ENCODE results near the gene NDUFAB1. TPM values are rescaled to one million over a fixed set of nuclear protein-coding genes. Genes with fewer than 3 reads are reported as not detected.

NDUFAB1 gene
- total RNA-seq, 2 experiments from 2014 or later, result 100 to 105 TPM

DNA sequence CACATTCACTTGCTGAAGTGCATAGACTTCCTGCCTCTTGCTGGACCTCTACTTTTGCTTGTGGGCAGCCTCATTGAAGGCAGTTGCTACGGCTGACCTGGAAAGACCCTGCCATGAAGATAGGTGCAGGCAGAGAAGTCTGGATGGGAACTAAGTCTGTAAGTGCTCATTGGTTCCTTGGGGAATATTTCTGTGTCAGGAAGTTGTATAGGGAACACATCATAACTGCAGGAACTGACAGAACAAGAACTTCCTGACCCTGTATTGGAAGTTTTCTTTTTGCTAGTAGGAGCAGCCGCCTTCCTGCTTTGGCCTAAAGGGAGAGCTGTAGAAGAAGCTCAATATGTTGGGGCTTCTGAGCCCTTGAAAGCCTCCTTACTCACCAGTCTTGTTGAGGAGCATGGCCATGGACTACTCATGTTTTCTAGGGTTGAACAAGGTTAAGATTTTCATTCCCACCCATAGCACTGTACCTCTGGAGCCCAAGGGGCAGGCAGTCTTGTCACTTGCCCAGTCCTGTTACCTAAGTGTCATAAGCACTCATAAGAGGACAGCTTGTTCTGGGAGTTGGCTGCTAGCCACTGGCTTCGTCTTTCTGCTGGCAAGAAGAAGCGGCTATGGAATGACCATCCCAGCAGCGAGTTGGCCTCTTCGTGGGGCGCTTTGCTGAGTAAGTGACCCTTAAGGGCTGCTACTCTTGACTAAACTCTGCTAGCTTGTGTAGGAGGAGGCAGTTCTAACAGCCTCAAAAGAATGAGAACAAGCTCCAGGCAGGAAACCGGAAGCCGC lies 31.3 kb downstream of the NDUFAB1 start:
- peaks cover 8% of the 10 kb centered on the region for H3K4me1 Mint-ChIP-seq (ENCODE audit: low read depth)
- ATAC-seq (no peak), DNase-seq (no peak)
- no peak overlapping the region for H3K27ac Mint-ChIP-seq
- peaks cover 55% of the 10 kb centered on the region for H3K36me3 Mint-ChIP-seq (ENCODE audit: low read depth)
- H3K9me3 Mint-ChIP-seq (ENCODE audit: insufficient read depth), result no peaks in the 10 kb centered on the region
- no peak overlapping the region for H3K4me3 Mint-ChIP-seq
- H3K27me3 Mint-ChIP-seq (ENCODE audit: low read depth), result no peaks in the 10 kb centered on the region
- CTCF ChIA-PET, result interaction anchor here (0.8 to 1.2 kb wide), 2 partner anchors 12 to 131 kb away, joined by 3 read pairs; no protein-coding TSS in a partner anchor
- POLR2A ChIA-PET, result no interaction called here

DNA sequence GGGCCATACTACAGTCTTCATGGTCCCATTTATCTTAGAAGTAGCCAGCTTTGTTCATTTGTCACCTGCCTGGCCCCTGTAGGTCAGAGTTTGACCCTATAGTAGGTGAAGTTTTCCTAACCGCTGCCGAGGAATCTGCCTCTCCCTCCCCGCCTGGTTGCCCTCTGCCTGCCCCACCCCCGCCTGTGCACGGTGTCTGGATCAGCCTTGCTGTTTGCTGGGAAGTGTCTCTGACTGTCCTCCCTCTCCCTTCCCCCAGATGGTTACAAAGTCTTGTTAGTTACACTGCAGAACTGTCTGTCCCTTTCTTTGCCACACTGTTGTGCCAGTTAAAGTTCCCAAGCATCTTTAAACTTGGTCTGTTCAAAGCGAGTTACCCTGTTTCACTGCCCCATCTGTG lies 32.9 kb downstream of the NDUFAB1 start:
- POLR2A ChIA-PET, result no interaction called here

DNA sequence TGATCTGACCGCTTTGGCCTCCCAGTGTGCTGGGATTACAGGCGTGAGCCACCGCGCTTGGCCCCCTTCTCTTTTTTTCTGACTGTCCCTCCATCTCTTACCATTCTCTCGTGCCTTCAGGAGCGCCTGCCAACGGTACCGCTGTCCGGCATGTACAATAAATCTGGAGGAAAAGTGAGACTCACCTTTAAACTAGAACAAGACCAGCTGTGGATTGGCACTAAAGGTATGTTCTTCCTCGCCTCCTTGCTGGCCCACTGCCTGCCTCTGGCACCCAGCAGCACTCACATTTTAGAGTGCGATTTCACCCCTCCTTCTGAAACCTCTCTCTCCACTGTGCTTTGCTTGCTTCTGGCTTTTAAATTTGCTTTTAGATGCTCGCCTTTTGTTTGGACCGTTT lies 33.6 kb downstream of the NDUFAB1 start:
- ATAC-seq (no peak), DNase-seq (no peak)
- H3K36me3 Mint-ChIP-seq (ENCODE audit: low read depth), result peaks cover 51% of the 10 kb centered on the region
- CTCF ChIA-PET, result interaction anchor here (1.3 kb wide), 1 partner anchor 34 kb away, joined by 3 read pairs; no protein-coding TSS in a partner anchor
- POLR2A ChIA-PET, result interaction anchor here (2.1 kb wide), 1 partner anchor 34 kb away, joined by 5 read pairs; no protein-coding TSS in a partner anchor
- no peak overlapping the region for H3K4me3 Mint-ChIP-seq
- H3K4me1 Mint-ChIP-seq (ENCODE audit: low read depth), result peaks cover 21% of the 10 kb centered on the region
- H3K27ac Mint-ChIP-seq, result no peak overlapping the region
- no peaks in the 10 kb centered on the region for H3K9me3 Mint-ChIP-seq (ENCODE audit: insufficient read depth)
- H3K27me3 Mint-ChIP-seq (ENCODE audit: low read depth), result no peaks in the 10 kb centered on the region

More for the DNA sequence above, 32.9 kb downstream of the NDUFAB1 start:
- no peak for DNase-seq
- H3K27me3 Mint-ChIP-seq (ENCODE audit: low read depth), result no peaks in the 10 kb centered on the region
- H3K36me3 Mint-ChIP-seq (ENCODE audit: low read depth), result peaks cover 54% of the 10 kb centered on the region
- peaks cover 21% of the 10 kb centered on the region for H3K4me1 Mint-ChIP-seq (ENCODE audit: low read depth)
- ATAC-seq, result no peak
- H3K4me3 Mint-ChIP-seq, result no peak overlapping the region
- H3K27ac Mint-ChIP-seq, result no peak overlapping the region
- CTCF ChIA-PET, result no interaction called here
- no peaks in the 10 kb centered on the region for H3K9me3 Mint-ChIP-seq (ENCODE audit: insufficient read depth)

DNA sequence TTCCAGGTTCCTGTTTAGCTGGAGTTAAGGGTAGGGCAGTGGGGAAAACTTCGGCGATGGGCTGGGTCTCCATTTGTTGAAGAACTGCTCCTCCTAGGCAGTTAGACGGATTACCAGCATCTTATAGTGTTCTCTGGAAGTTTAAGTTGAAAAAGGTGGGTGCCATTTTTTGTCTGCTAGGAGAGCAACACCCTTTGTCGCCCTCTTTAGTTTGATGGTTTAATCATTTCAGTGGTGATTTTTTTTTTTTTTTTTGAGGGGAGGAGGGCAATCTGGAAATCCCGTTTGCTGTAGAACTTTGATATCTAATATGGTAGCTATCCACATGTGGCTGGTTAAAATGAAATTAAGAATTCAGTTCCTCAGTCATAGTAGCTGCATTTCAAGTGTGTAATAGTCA lies 34.5 kb downstream of the NDUFAB1 start:
- ChIA-PET POLR2A (interaction anchor here (2.1 kb wide), 1 partner anchor 35 kb away, joined by 5 read pairs; no protein-coding TSS in a partner anchor), CTCF (interaction anchor here (1.2 to 1.3 kb wide), 2 partner anchors 22 to 35 kb away, joined by 3 to 4 read pairs; no protein-coding TSS in a partner anchor)
- H3K4me3 Mint-ChIP-seq, result no peak overlapping the region
- no peak for DNase-seq
- ATAC-seq, result no peak
- peaks cover 45% of the 10 kb centered on the region for H3K36me3 Mint-ChIP-seq (ENCODE audit: low read depth)
- no peaks in the 10 kb centered on the region for H3K9me3 Mint-ChIP-seq (ENCODE audit: insufficient read depth)
- no peaks in the 10 kb centered on the region for H3K27me3 Mint-ChIP-seq (ENCODE audit: low read depth)
- no peak overlapping the region for H3K27ac Mint-ChIP-seq
- H3K4me1 Mint-ChIP-seq (ENCODE audit: low read depth), result peaks cover 26% of the 10 kb centered on the region

DNA sequence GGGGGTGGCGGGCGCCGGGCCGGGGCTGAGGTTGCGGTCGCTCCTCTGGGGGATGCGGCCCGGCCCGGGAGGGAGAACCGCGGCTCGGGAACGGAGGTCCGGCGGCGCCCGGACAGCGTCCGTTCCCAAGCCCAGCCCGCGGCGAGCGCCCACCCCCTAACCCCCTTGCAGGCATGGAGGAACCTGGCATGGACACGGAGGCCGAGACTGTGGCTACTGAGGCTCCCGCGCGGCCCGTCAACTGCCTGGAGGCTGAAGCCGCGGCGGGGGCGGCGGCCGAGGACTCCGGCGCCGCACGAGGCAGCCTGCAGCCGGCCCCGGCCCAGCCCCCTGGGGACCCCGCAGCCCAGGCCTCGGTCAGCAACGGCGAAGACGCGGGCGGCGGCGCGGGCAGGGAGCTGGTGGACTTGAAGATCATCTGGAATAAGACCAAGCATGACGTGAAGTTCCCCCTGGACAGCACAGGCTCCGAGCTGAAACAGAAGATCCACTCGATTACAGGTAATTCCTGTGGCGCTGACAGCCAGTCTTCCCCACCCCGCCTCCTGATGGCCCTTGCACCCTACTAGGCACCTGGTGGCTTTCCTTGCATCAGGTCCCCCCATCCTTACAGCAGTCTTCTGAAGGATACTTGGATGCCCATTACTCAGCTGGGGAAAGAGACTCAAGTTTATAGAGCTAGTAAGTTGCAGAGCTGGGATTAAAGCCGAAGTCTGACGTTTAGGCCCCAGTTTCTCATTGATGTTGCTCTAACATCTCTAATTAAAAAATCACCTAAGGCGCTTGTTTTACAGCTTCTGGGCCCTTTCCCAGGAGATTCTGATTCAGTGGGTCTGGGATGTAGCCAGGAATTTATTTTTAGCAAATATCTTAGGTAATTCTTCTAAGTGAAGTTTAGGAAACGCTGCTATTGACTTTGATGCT lies 38.1 kb downstream of the NDUFAB1 start:
- Mint-ChIP-seq H3K4me1 (ENCODE audit: low read depth) (peaks cover 35% of the 10 kb centered on the region), H3K4me3 (peak overlapping the region; percentile 95), H3K36me3 (ENCODE audit: low read depth) (peaks cover 29% of the 10 kb centered on the region), H3K27ac (peak overlapping the region; percentile 94), H3K27me3 (ENCODE audit: low read depth) (no peaks in the 10 kb centered on the region), H3K9me3 (ENCODE audit: insufficient read depth) (no peaks in the 10 kb centered on the region)
- POLR2A ChIA-PET, result interaction anchor here (0.6 to 1.5 kb wide), 8 partner anchors 11 to 122 kb away, joined by 3 to 4 read pairs (median 3); partner anchors contain the start of genes GGA2 and NDUFAB1
- ATAC-seq, result no peak
- CTCF ChIA-PET, result interaction anchor here (1.0 to 2.4 kb wide), 9 partner anchors 17 to 122 kb away, joined by 3 to 12 read pairs (median 4); no protein-coding TSS in a partner anchor
- DNase-seq, result peak; percentile 34

DNA sequence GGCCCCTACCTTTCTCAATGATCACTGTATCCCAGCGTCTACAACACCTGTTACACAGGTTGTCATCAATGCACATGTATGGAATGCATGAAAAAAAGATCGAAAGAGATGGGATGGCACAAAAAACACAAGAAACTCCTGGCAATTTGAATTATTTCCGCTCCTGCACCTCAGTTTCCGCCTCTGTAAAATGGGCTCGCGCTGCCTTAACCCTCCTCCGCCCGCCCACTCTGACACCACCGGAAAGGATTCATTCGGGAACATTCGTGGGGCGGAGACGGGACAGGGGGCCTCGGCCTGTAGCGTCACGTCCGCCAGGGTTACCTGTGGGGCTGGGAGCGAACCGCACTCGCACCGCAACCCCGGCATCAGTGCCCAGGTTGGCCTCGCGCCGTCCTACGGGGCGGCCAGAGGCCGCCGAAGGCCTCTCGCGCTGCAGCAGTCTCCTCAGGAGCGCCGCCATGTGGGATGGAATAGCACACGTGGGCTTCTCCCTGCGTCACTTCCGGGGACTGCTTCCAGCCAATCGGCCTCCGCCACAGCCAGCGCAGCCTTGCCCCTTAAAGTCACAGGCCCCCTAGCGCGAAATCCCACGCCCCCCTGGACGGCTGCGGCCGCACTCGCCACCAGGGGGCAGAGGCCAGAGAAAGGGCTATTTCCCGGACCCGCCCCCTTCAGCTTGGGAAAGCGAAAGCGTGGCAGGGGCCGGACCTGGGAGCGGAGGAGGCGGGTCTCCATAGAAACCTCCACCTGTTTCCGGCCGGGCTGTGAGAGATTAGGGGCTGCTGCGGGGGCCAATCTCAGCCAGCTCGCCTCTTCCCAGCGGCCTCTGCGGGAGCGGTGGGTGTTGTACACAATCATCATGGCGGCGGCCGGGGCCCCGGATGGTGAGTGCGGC lies 39.0 kb downstream of the NDUFAB1 start, which contains the start of the genes EARS2 and UBFD1:
TSS of gene EARS2 (minus strand) at position 470 of the 898 bp plus-strand sequence. CDS start at position 463, 7 bp downstream.
TSS of gene UBFD1 (plus strand) at position 847 of the 898 bp plus-strand sequence. CDS start at position 863, 16 bp downstream.
- Mint-ChIP-seq H3K4me3 (peak within 1 kb of the TSS; percentile 95), H3K4me1 (ENCODE audit: low read depth) (peaks cover 35% of the 10 kb centered on the region), H3K27me3 (ENCODE audit: low read depth) (no peaks in the 10 kb centered on the region), H3K9me3 (ENCODE audit: insufficient read depth) (no peaks in the 10 kb centered on the region), H3K27ac (peak within 1 kb of the TSS; percentile 94), H3K36me3 (ENCODE audit: low read depth) (peaks cover 22% of the 10 kb centered on the region)
- peak; percentile 98 for DNase-seq
- CTCF ChIA-PET, result interaction anchor here (1.0 to 2.4 kb wide), 6 partner anchors 18 to 121 kb away, joined by 3 to 12 read pairs (median 4); no protein-coding TSS in a partner anchor
- POLR2A ChIA-PET, result interaction anchor here (0.6 to 1.5 kb wide), 6 partner anchors 23 to 123 kb away, joined by 3 read pairs; partner anchors contain the start of genes GGA2 and NDUFAB1
- peak; percentile 92 for ATAC-seq

DNA sequence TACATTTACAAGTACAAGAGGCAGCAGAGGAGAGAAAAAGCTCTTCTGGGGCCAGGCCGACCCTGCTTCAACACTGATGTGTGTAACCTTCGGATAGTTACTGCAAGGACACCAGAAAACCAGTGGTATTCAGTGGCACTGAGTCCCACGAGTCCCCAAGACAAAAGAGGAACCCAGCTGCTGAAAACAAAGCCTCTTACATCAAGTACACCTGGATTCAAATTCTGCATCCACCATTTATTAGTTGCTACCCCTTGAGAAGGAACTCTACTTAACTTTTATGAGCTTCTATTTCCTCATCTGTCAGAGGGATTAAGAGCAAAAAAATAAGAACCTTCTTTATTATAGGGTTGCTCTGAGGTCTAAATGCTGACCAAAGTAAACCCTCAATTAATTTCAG lies 41.6 kb downstream of the NDUFAB1 start:
- Mint-ChIP-seq H3K4me3 (no peak overlapping the region), H3K27ac (no peak overlapping the region), H3K4me1 (ENCODE audit: low read depth) (peaks cover 27% of the 10 kb centered on the region), H3K27me3 (ENCODE audit: low read depth) (no peaks in the 10 kb centered on the region), H3K9me3 (ENCODE audit: insufficient read depth) (no peaks in the 10 kb centered on the region), H3K36me3 (ENCODE audit: low read depth) (peaks cover 21% of the 10 kb centered on the region)
- ChIA-PET CTCF (interaction anchor here (0.7 to 2.1 kb wide), 4 partner anchors 10 to 119 kb away, joined by 3 to 13 read pairs (median 6); partner anchors contain the start of gene NDUFAB1), POLR2A (interaction anchor here (0.7 kb wide), 1 partner anchor 1590 kb away, joined by 3 read pairs; no protein-coding TSS in a partner anchor)
- DNase-seq (no peak), ATAC-seq (no peak)

DNA sequence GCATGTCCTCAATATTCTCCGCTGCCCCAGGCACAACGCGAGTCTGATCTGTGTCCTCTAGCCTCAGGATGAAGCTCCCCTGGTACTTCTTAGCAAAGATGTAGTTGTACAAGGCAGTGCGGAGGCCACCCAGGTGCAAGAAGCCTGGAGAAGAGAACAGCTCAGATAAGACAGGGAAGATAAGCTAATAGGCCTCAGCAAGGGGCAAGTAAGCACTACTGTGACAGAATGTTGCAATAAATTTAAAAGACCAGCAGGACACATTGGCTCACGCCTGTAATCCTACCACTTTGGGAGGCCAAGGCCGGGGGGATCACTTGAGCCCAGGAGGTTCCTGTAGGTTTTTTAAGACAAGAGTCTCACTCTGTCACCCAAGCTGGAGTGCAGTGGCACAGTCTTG lies 44.0 kb downstream of the NDUFAB1 start:
- Mint-ChIP-seq H3K4me1 (ENCODE audit: low read depth) (peaks cover 17% of the 10 kb centered on the region), H3K27me3 (ENCODE audit: low read depth) (no peaks in the 10 kb centered on the region), H3K4me3 (no peak overlapping the region), H3K9me3 (ENCODE audit: insufficient read depth) (no peaks in the 10 kb centered on the region), H3K36me3 (ENCODE audit: low read depth) (peaks cover 24% of the 10 kb centered on the region), H3K27ac (no peak overlapping the region)
- POLR2A ChIA-PET, result no interaction called here
- ATAC-seq (no peak), DNase-seq (no peak)
- CTCF ChIA-PET, result no interaction called here

DNA sequence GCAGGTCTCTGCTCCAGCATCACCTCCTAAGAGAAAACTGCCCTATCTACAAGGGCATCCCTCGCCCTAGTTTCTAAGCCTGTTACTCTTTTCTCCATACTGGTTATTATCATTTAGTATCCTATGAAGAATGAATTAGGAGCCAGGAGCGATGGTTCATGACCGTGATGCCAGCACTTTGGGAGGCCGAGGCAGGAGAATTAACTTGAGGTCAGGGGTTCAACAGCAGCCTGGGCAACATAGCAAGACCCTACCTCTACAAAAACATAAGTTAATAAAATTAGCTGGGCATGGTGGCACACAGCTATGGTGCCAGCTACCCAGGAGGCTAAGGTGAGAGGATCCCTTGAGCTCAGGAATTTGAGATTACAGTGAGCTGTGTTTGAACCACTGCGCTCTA lies 46.2 kb downstream of the NDUFAB1 start:
- Mint-ChIP-seq H3K9me3 (ENCODE audit: insufficient read depth) (no peaks in the 10 kb centered on the region), H3K4me1 (ENCODE audit: low read depth) (peaks cover 3% of the 10 kb centered on the region), H3K36me3 (ENCODE audit: low read depth) (peaks cover 27% of the 10 kb centered on the region), H3K27ac (no peak overlapping the region), H3K4me3 (no peak overlapping the region), H3K27me3 (ENCODE audit: low read depth) (no peaks in the 10 kb centered on the region)
- ChIA-PET POLR2A (no interaction called here), CTCF (no interaction called here)
- DNase-seq (no peak), ATAC-seq (no peak)

DNA sequence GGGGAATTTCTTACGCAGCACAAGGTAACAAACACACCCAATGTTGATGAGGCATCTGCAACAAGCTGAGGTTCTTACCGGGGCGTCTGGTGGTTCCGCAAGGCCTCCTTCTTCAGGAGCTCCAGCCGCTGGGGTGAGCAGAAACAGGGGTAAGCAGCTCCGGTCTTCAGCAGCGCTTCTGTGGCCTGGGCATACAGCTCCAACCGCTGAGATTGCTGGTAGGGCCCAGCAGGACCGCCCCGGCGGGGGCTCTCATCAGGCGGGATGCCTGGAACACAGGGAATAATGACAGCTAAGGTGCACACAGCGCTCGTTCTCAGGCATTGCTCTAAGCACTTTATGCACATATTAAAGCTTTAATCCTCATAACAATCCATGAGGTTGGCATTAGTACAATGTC lies 51.7 kb downstream of the NDUFAB1 start:
- no peaks in the 10 kb centered on the region for H3K9me3 Mint-ChIP-seq (ENCODE audit: insufficient read depth)
- no peak overlapping the region for H3K4me3 Mint-ChIP-seq
- no peaks in the 10 kb centered on the region for H3K27me3 Mint-ChIP-seq (ENCODE audit: low read depth)
- peaks cover 31% of the 10 kb centered on the region for H3K36me3 Mint-ChIP-seq (ENCODE audit: low read depth)
- no peaks in the 10 kb centered on the region for H3K4me1 Mint-ChIP-seq (ENCODE audit: low read depth)
- no peak for DNase-seq
- no peak for ATAC-seq
- no peak overlapping the region for H3K27ac Mint-ChIP-seq
- ChIA-PET POLR2A (no interaction called here), CTCF (interaction anchor here (0.7 kb wide), 1 partner anchor 10 kb away, joined by 3 read pairs; no protein-coding TSS in a partner anchor)

All from activated CD8-positive, alpha-beta T cell treated with anti-CD3 and anti-CD28 coated beads, Interleukin-2, amount 10 ng/mL, durations not matched to agents 7 days and 5 days (primary cell).